Stimulated activated CD8-positive, alpha-beta memory T cell treated with anti-CD3 and anti-CD28 coated beads, Interleukin-7, amount 100 ng/mL, for 1 hour (primary cell): ENCODE data around the gene ABHD15.

Source experiments
- DNase-seq, 2 donors: peaks; one replicate each; pipeline ENCODE4 v3.0.0-alpha.2; 2020; ENCODE audit warnings: low read depth in 2 of 2

Gene ABHD15

DNA sequence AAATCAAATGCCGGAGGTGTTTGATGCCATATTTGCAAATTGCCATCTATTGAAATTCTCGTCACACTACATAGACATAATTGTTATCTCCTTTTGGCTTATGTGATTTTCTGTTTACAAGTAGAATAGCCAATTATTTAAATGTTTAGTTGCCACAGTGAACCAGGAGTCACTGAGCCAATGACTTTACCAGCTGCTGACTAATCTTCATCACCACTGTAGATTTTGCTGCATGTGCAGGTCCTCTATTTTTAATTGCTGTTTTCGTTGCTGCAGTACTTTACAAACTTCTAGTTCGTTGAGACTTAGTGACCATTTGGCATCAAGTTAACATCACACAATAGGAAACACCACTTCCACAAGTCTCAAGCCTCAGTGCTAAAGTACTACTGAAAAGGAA is 22.8 kb downstream of the ABHD15 start:
- no peak for DNase-seq

GRCh38 chr17:29533976-29534375 is 32.9 kb downstream of the ABHD15 start:
- DNase-seq = no peak

DNA sequence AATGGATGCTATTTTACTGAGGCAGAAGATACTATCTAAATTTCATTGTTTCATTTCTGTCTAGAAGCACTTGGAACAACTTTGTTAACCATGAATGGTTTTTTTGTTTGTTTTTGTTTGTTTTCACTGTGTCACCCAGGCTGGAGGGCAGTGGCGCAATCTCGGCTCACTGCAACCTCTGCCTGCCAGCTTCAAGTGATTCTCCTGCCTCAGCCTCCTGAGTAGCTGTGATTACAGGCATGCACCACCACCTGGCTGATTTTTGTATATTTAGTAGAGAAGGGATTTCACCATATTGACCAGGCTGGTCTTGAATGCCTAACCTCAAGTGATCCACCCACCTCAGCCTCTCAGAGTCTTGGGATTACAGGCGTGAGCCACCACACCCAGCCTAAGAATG is 40.5 kb downstream of the ABHD15 start:
- no peak for DNase-seq

DNA sequence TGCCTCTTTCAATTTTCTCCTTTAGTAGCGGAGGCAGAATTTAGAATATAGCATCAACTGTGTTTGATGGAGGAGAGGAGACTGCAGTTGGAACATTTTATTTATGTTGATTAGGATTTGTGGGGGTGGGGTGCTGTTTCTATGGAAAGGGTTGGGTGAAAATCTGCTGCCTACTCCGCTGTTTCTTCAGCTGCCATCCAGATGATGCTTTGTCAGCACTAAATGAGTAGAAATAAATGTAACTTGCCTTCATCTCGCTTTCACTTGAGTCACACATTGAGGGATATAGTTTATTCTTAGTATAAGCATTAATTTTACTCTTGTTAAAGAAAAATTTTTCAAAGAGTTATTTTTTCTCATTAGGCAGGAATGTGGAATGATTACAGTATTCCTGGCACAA is 42.1 kb downstream of the ABHD15 start:
- DNase-seq = no peak

- DNase-seq = no peak
These were observed 48.5 kb downstream of the ABHD15 start for GRCh38 chr17:29518359-29518758.

DNA sequence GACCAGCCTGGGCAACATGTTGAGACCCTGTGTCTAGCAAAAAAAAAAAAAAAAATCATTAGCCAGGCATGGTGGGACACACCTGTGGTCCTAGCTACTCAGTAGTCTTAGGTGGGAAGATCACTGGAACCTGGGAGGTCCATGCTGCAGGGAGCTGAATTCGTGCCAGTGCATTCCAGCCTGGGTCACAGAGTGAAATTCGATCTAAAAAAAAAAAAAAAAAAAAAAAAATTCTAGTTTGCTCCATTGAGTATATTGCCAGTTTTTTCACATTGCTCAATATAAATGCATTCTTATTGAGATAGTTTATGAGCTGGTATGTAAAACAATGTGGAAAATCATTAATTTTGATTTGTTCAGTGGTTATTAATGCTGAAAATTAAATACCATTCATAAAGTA is 52.0 kb downstream of the ABHD15 start:
- no peak for DNase-seq

DNA sequence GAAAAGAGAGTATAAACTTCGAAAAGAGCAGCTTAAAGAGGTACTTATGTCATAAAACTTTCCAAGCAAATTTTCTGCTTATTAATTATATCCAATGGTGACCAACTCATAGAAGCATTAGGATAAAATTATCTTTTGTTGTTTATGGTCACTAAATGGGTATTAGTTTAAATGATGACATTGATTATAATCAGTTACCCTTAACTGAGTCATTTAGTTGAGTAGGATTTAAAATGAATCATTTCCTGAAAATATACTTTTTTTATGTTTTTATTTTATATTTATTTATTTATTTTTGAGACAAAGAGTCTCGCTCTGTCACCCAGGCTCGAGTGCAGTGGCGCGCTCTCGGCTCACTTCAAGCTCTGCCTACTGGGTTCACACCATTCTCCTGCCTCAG is 55.9 kb downstream of the ABHD15 start:
- DNase-seq = no peak
